Endothelial cell of umbilical vein (primary cell): ENCODE results near the gene LFNG. TPM values are rescaled to one million over a fixed set of nuclear protein-coding genes. Genes with fewer than 3 reads are reported as not detected.

Experiments used
- BruUV-seq: library from RNA; stranded (reverse); fragments of 400-500 nt; replicated peaks from 2 replicates; lab custom pipeline; 2021; lab: Mats Ljungman, UMichigan
- CTCF ChIA-PET: fragments of 300-600, 350-600 bp; sonication (Branson Sonifier 250); formaldehyde crosslinking; loops from one replicate; lab custom pipeline; 2021; ENCODE audit warnings: antibody characterized with exemption, inconsistent platforms; lab: Charles Lee
- POLR2A ChIA-PET: fragments of 300-600, 350-600 bp; sonication (Branson Sonifier 250); formaldehyde crosslinking; loops from one replicate; lab custom pipeline; 2021; ENCODE audit warnings: antibody characterized with exemption, inconsistent platforms; lab: Charles Lee
- DNase-seq: peaks from one replicate; pipeline ENCODE4 v3.0.0-alpha.2; 2011; ENCODE audit warnings: low read depth, low spot score
- FAIRE-seq: peaks from 2 replicates; lab custom pipeline; 2011; peaks lifted over from hg19 to GRCh38; lab: Jason Lieb, UNC
- H2AFZ ChIP-seq: 2 replicates; pipeline ENCODE4 v1.6.0; 2012; ENCODE audit warnings: low read depth, low read length, control low read depth, inconsistent platforms
- H3K27ac ChIP-seq: 2 replicates; pipeline ENCODE4 v1.5.1; 2011; ENCODE audit warnings: low read depth, mild to moderate bottlenecking, control low read depth, low read length, moderate library complexity; ENCODE audit not compliant: insufficient read depth
- H3K27me3 ChIP-seq, 2 experiments: 2 replicates each; pipeline versions ENCODE4 v1.6.0 to v1.6.1; 2011; ENCODE audit warnings: low read length in 2 of 2, mixed read lengths in 1 of 2; ENCODE audit not compliant: control insufficient read depth in 2 of 2, insufficient read depth in 2 of 2
- H3K36me3 ChIP-seq, 2 experiments: 2 replicates in 1 of 2; 3 replicates in 1 of 2; pipeline ENCODE4 v1.5.1; 2011; ENCODE audit warnings: low read length in 2 of 2, mild to moderate bottlenecking in 1 of 2, moderate library complexity in 1 of 2; ENCODE audit not compliant: control insufficient read depth in 2 of 2, insufficient read depth in 2 of 2; ENCODE audit errors: extremely low read depth in 1 of 2
- H3K4me1 ChIP-seq: 3 replicates; pipeline ENCODE4 v1.5.1; 2011; ENCODE audit warnings: mild to moderate bottlenecking, low read length; ENCODE audit not compliant: control insufficient read depth, insufficient read depth; ENCODE audit errors: extremely low read depth
- H3K4me2 ChIP-seq: 2 replicates; pipeline ENCODE4 v1.6.1; 2011; ENCODE audit warnings: low read length, control low read depth, mixed read lengths; ENCODE audit not compliant: insufficient read depth
- H3K4me3 ChIP-seq, 3 experiments: fragments of 200-600 bp in 1 of 3; sonication (generic), shearing (Covaris generic) in 1 of 3; replicated peaks in 1 of 3; 2 replicates each; pipeline ENCODE4 v1.5.1; 2011 to 2016; ENCODE audit warnings: control low read depth in 3 of 3, low read length in 3 of 3, mild to moderate bottlenecking in 2 of 3, inconsistent platforms in 1 of 3, low read depth in 1 of 3, moderate library complexity in 1 of 3; ENCODE audit not compliant: insufficient read depth in 1 of 3
- H3K79me2 ChIP-seq: 2 replicates; pipeline ENCODE4 v1.6.0; 2012; ENCODE audit warnings: low read length, inconsistent platforms; ENCODE audit not compliant: control insufficient read depth, insufficient read depth
- H3K9ac ChIP-seq: replicated peaks from 2 replicates; pipeline ENCODE3; 2011; ENCODE audit warnings: low read length, control low read depth; ENCODE audit not compliant: insufficient read depth; ENCODE audit errors: extremely low read depth
- H3K9me1 ChIP-seq: replicated peaks from 3 replicates; pipeline ENCODE4 v1.6.0; 2011; ENCODE audit warnings: mild to moderate bottlenecking, low read length; ENCODE audit not compliant: control insufficient read depth, insufficient read depth; ENCODE audit errors: extremely low read depth
- H3K9me3 ChIP-seq: replicated peaks from 2 replicates; pipeline ENCODE4 v1.5.1; 2012; ENCODE audit warnings: low read length, inconsistent platforms; ENCODE audit not compliant: control insufficient read depth, insufficient read depth
- H4K20me1 ChIP-seq: replicated peaks from 2 replicates; pipeline ENCODE3; 2011; ENCODE audit warnings: mild to moderate bottlenecking, low read length; ENCODE audit not compliant: control insufficient read depth, insufficient read depth; ENCODE audit errors: extremely low read depth
- EZH2 ChIP-seq: IDR thresholded peaks from 2 replicates; pipeline ENCODE4 v1.6.1; 2012; ENCODE audit warnings: borderline replicate concordance, low read depth, mild to moderate bottlenecking, moderate library complexity, low read length, inconsistent platforms; ENCODE audit not compliant: severe bottlenecking
- FOS ChIP-seq: IDR thresholded peaks from 2 replicates; pipeline ENCODE4 v1.6.1; 2011; ENCODE audit warnings: mild to moderate bottlenecking, low read length, moderate library complexity, borderline replicate concordance; ENCODE audit not compliant: insufficient read depth
- GATA2 ChIP-seq: IDR thresholded peaks from 2 replicates; pipeline ENCODE4 v1.7.0; 2011; ENCODE audit warnings: low read depth, mild to moderate bottlenecking, moderate library complexity, mixed read lengths, low read length; ENCODE audit not compliant: insufficient read length, insufficient read depth
- JUN ChIP-seq: IDR thresholded peaks from 2 replicates; pipeline ENCODE4 v1.6.1; 2011; ENCODE audit warnings: borderline replicate concordance, low read depth; ENCODE audit not compliant: insufficient read length, insufficient read depth
- MYC ChIP-seq: IDR thresholded peaks from one replicate; pipeline ENCODE4 v1.6.1; 2011; ENCODE audit warnings: mild to moderate bottlenecking, low read depth, low read length
- POLR2A ChIP-seq: IDR thresholded peaks from 2 replicates; pipeline ENCODE4 v1.6.1; 2012; ENCODE audit warnings: low read depth, mild to moderate bottlenecking, control low read depth, low read length
- POLR2AphosphoS5 ChIP-seq: IDR thresholded peaks from 2 replicates; pipeline ENCODE4 v1.6.1; 2012; ENCODE audit warnings: low read depth, mild to moderate bottlenecking, control low read depth, low read length, moderate library complexity; ENCODE audit not compliant: insufficient read depth
- dilution Hi-C: fragments of 300-500 bp; cut with MboI; formaldehyde crosslinking; loops from one replicate; pipeline ENCODE4 v1.15.0; 2019; ENCODE audit warnings: low sequenced_read_pairs; ENCODE audit not compliant: extremely low pct_ligation_motif_present
- intact Hi-C: fragments of 100-400 bp; cut with micrococcal nuclease; formaldehyde crosslinking; loops from one replicate; pipeline ENCODE4 v1.10.0; 2022
- polyA plus RNA-seq, 4 experiments: library from polyadenylated mRNA; depleted of rRNA in 3 of 4; stranded (reverse) in 3 of 4; unstranded in 1 of 4; fragments of >200 nt; gene quantifications; 2 replicates each; pipeline versions ENCODE4 v1.2.1 to v1.2.3, GENCODE V29; 2011 to 2012; ENCODE audit warnings: missing spikeins in 1 of 4
- total RNA-seq: library from RNA; stranded (reverse); gene quantifications from 2 replicates; pipeline ENCODE4 v1.2.3, GENCODE V29; 2021
- TF ChIP-seq, protein P1 (sequence below): IDR thresholded peaks from 2 replicates; pipeline ENCODE4 v1.6.1; 2011; ENCODE audit not compliant: insufficient read depth, insufficient read length
- TF ChIP-seq, protein P2 (sequence below), 2 donors: IDR thresholded peaks; 1 replicate in 1 of 2; 2 replicates in 1 of 2; pipeline ENCODE4 v1.5.1; 2011; ENCODE audit warnings: low read length in 2 of 2, mild to moderate bottlenecking in 2 of 2, moderate library complexity in 2 of 2, control low read depth in 1 of 2, inconsistent platforms in 1 of 2, low read depth in 1 of 2; ENCODE audit not compliant: insufficient read depth in 1 of 2; ENCODE audit errors: extremely low read depth in 1 of 2

The LFNG gene
- total and polyA plus RNA-seq, 2 donors (not counting 3 experiments of a cell fraction or from before 2014, with no cell fraction given): 12.6 to 13.1 TPM

DNA sequence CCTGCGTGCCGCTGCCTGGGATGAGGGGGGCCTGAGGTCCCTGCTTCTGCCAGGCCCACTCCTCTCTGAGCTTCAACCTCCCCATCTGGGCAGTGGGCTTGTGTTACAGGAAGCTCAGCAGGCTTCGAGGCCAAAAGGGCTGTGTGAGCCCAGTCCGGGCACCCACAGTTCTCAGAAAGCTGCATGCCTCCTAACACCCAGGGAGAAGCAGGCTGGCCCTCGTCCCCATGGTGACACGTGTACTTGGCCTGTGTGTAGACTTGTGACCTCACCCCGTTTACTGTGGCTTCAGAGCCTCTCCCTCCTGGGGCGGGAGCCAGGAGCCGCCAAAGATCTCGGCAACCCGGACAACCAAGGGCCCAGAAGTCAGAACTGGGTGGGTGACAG is 41.2 kb upstream of the LFNG start:
- H3K9ac ChIP-seq: no peak overlapping the region
- dilution Hi-C loops (no loop called here), intact Hi-C loops (loop anchor here (5.0 to 10.0 kb wide), 2 partner anchors 156 to 184 kb away; partner anchors contain the start of gene TTYH3)
- DNase-seq (no peak), FAIRE-seq (no peak)
- ChIA-PET POLR2A (no interaction called here), CTCF (interaction anchor here (0.5 to 3.1 kb wide), 12 partner anchors 8 to 204 kb away, joined by 3 to 12 read pairs (median 3); no protein-coding TSS in a partner anchor)
- H3K9me1 ChIP-seq: no peaks in the 10 kb centered on the region
- H3K9me3 ChIP-seq: no peaks in the 10 kb centered on the region
- H3K27ac ChIP-seq: no peak overlapping the region
- no peak overlapping the region for H3K4me3 ChIP-seq
- H3K4me2 ChIP-seq: no peak overlapping the region
- BruUV-seq: no TSS peak
- H3K79me2 ChIP-seq: no peaks in the 10 kb centered on the region
- H2AFZ ChIP-seq: no peak overlapping the region
- no peak for TF ChIP-seq POLR2A
- TF ChIP-seq JUN: no peak
- no peak for TF ChIP-seq POLR2AphosphoS5
- TF ChIP-seq FOS: no peak
- TF ChIP-seq, protein P1, sequence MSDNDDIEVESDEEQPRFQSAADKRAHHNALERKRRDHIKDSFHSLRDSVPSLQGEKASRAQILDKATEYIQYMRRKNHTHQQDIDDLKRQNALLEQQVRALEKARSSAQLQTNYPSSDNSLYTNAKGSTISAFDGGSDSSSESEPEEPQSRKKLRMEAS: no peak
- no peak for TF ChIP-seq GATA2
- TF ChIP-seq MYC: no peak
- TF ChIP-seq, protein P2, sequence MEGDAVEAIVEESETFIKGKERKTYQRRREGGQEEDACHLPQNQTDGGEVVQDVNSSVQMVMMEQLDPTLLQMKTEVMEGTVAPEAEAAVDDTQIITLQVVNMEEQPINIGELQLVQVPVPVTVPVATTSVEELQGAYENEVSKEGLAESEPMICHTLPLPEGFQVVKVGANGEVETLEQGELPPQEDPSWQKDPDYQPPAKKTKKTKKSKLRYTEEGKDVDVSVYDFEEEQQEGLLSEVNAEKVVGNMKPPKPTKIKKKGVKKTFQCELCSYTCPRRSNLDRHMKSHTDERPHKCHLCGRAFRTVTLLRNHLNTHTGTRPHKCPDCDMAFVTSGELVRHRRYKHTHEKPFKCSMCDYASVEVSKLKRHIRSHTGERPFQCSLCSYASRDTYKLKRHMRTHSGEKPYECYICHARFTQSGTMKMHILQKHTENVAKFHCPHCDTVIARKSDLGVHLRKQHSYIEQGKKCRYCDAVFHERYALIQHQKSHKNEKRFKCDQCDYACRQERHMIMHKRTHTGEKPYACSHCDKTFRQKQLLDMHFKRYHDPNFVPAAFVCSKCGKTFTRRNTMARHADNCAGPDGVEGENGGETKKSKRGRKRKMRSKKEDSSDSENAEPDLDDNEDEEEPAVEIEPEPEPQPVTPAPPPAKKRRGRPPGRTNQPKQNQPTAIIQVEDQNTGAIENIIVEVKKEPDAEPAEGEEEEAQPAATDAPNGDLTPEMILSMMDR (IDR thresholded peaks at IDR 0.05; ENCODE audit: extremely low read depth in 1 of 2, insufficient read depth in 1 of 2, low read depth in 1 of 2, low read length in 2 of 2): no peak
- no peak for TF ChIP-seq EZH2
- H4K20me1 ChIP-seq: no peaks in the 10 kb centered on the region
- peaks cover 0 to 4% of the 10 kb centered on the region in 2 experiments for H3K27me3 ChIP-seq
- no peaks in the 10 kb centered on the region for H3K36me3 ChIP-seq
- no peaks in the 10 kb centered on the region for H3K4me1 ChIP-seq
